ENCODE data around the gene NUP214. TPM values are rescaled to one million over a fixed set of nuclear protein-coding genes. Genes with fewer than 3 reads are reported as not detected.

NUP214 gene
- total RNA-seq, 3 donors from 2014 or later: 37.4 to 47.5 (median 40.0) TPM

GRCh38 chr9:131181091-131181681 lies 55.8 kb downstream of the NUP214 start:
- H3K27me3 ChIP-seq: no peaks in the 10 kb centered on the region
- no peaks in the 10 kb centered on the region for H3K36me3 ChIP-seq
- H3K27ac ChIP-seq: no peak overlapping the region
- no peak for DNase-seq (ENCODE audit: low spot score in 2 of 2)
- TF ChIP-seq POLR2AphosphoS5 (IDR thresholded peaks at IDR 0.05): no peak
- TF ChIP-seq POLR2A (IDR thresholded peaks at IDR 0.05): no peak
- no peak for TF ChIP-seq CTCF (IDR thresholded peaks at IDR 0.05)
- H3K4me1 ChIP-seq: no peaks in the 10 kb centered on the region
- H3K9me3 ChIP-seq: no peaks in the 10 kb centered on the region
- H3K4me3 ChIP-seq: no peak overlapping the region
- intact Hi-C loops (cut with DNase I; ENCODE audit: low total_unique reads): loop anchor here (5.0 to 10.0 kb wide), 2 partner anchors 154 to 594 kb away; no protein-coding TSS in a partner anchor

GRCh38 chr9:131185924-131186323 lies 60.5 kb downstream of the NUP214 start:
- peaks cover 5% of the 10 kb centered on the region for H3K36me3 ChIP-seq
- no peak for TF ChIP-seq POLR2AphosphoS5 (IDR thresholded peaks at IDR 0.05)
- no peak for TF ChIP-seq CTCF (IDR thresholded peaks at IDR 0.05)
- TF ChIP-seq POLR2A (IDR thresholded peaks at IDR 0.05): no peak
- intact Hi-C loops (cut with DNase I; ENCODE audit: low total_unique reads): loop anchor here (10.0 kb wide), 1 partner anchor 149 kb away; no protein-coding TSS in a partner anchor

DNA sequence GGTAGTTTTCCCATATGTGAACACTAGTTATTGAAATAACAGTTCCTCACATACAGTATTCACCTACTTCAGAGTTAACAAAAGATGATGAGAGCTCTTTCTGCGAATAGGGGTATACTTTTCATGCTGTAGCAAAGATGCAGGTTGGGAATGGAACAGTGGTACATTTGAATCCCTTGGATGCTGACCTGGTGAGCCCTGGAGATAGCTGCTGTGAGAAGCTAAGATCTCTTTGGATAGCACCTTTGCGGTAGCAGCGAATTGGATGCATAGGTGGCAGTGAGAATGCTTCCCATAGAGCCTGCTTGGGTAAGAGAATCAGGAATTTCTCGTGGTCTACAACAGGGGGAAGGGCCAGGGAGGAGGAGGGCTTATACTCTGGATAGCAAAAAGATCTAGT lies 61.2 kb downstream of the NUP214 start:
- H3K4me1 ChIP-seq: no peaks in the 10 kb centered on the region
- H3K4me3 ChIP-seq: no peak overlapping the region
- no peaks in the 10 kb centered on the region for H3K27me3 ChIP-seq
- intact Hi-C loops (cut with DNase I; ENCODE audit: low total_unique reads): loop anchor here (10.0 kb wide), 1 partner anchor 148 kb away; no protein-coding TSS in a partner anchor
- no peak for TF ChIP-seq CTCF (IDR thresholded peaks at IDR 0.05)
- TF ChIP-seq POLR2AphosphoS5 (IDR thresholded peaks at IDR 0.05): no peak
- TF ChIP-seq POLR2A (IDR thresholded peaks at IDR 0.05): no peak
- H3K36me3 ChIP-seq: peaks cover 5% of the 10 kb centered on the region
- no peak for DNase-seq (ENCODE audit: low spot score in 2 of 2)
- no peak overlapping the region for H3K27ac ChIP-seq
- H3K9me3 ChIP-seq: no peaks in the 10 kb centered on the region

More at GRCh38 chr9:131185924-131186323, 60.5 kb downstream of the NUP214 start:
- no peak overlapping the region for H3K27ac ChIP-seq
- no peak for DNase-seq (ENCODE audit: low spot score in 2 of 2)
- H3K4me1 ChIP-seq: no peaks in the 10 kb centered on the region
- H3K4me3 ChIP-seq: no peak overlapping the region
- no peaks in the 10 kb centered on the region for H3K9me3 ChIP-seq
- H3K27me3 ChIP-seq: no peaks in the 10 kb centered on the region

DNA sequence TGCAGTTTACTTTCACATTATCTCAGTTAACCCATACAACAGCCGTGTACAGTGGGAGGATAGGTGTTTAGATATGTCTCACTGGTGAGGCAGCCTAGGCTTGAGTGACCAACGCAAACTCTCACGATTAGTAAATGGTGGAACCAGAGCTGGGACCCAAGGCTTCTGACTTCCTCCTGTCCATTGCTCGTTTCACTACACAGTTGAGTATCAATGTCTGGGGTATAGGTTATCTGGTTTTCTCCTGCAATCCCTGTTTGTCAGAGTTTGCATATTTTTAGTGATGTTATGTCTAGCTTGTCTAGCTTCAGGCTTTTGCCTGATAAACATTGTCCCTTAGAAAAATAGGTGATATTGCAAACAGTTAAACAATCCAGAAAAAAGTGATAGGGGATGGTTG lies 62.6 kb downstream of the NUP214 start:
- H3K36me3 ChIP-seq: peaks cover 5% of the 10 kb centered on the region
- H3K27me3 ChIP-seq: no peaks in the 10 kb centered on the region
- intact Hi-C loops (cut with DNase I; ENCODE audit: low total_unique reads): loop anchor here (10.0 kb wide), 1 partner anchor 147 kb away; no protein-coding TSS in a partner anchor

More for the DNA sequence above, 62.6 kb downstream of the NUP214 start:
- DNase-seq (ENCODE audit: low spot score in 2 of 2): no peak
- Histone ChIP-seq H3K9me3 (no peaks in the 10 kb centered on the region), H3K27ac (no peak overlapping the region), H3K4me1 (no peaks in the 10 kb centered on the region), H3K4me3 (no peak overlapping the region)
- no peak for TF ChIP-seq POLR2A (IDR thresholded peaks at IDR 0.05)
- TF ChIP-seq POLR2AphosphoS5 (IDR thresholded peaks at IDR 0.05): no peak
- TF ChIP-seq CTCF (IDR thresholded peaks at IDR 0.05): no peak

Data from breast epithelium (tissue), 4 donors.